Esophagus (tissue), 2 donors: ENCODE data around the gene RAD18. TPM values are rescaled to one million over a fixed set of nuclear protein-coding genes. Genes with fewer than 3 reads are reported as not detected.

Experiments
- H3K27ac ChIP-seq, 2 donors: one replicate each; pipeline ENCODE4 v1.5.1; 2013; ENCODE audit warnings: low read depth in 2 of 2, mild to moderate bottlenecking in 2 of 2, inconsistent platforms in 1 of 2, low read length in 1 of 2, moderate library complexity in 1 of 2
- H3K27me3 ChIP-seq, 2 donors: one replicate each; pipeline ENCODE4 v1.6.1; 2013; ENCODE audit warnings: low read length in 2 of 2, control low read depth in 1 of 2, mild to moderate bottlenecking in 1 of 2; ENCODE audit not compliant: insufficient read depth in 2 of 2, control insufficient read depth in 1 of 2
- H3K36me3 ChIP-seq, 2 donors: one replicate each; pipeline ENCODE4 v1.6.1; 2013; ENCODE audit warnings: low read length in 1 of 2; ENCODE audit not compliant: control insufficient read depth in 2 of 2, insufficient read depth in 2 of 2
- H3K4me1 ChIP-seq, 2 donors: one replicate each; pipeline ENCODE4 v1.6.1; 2013; ENCODE audit warnings: low read length in 1 of 2; ENCODE audit not compliant: control insufficient read depth in 2 of 2, insufficient read depth in 2 of 2
- H3K4me3 ChIP-seq, 2 donors: one replicate each; pipeline ENCODE4 v1.5.1; 2013; ENCODE audit warnings: low read length in 2 of 2, mild to moderate bottlenecking in 2 of 2, low read depth in 1 of 2, moderate library complexity in 1 of 2
- H3K9me3 ChIP-seq, 2 donors: one replicate each; pipeline ENCODE4 v1.6.1; 2013; ENCODE audit warnings: mild to moderate bottlenecking in 2 of 2, low read depth in 1 of 2, low read length in 1 of 2, moderate library complexity in 1 of 2; ENCODE audit not compliant: control insufficient read depth in 2 of 2, insufficient read depth in 1 of 2
- WGBS, 2 donors: extraction: QIAGEN DNeasy Blood & Tissue Kit; methylation state at CpG; one replicate each; pipeline ENCODE4 v1.1.7; 2013; 5-methylcytosine and 5-hydroxymethylcytosine counted together
- polyA plus RNA-seq, 2 donors: library from polyadenylated mRNA; stranded (reverse); fragments of 200-250 nt; gene quantifications; one replicate each; pipeline ENCODE4 v1.2.3, GENCODE V29; 2013
- donor health status: healthy with polysubstance abuse.
- donor health status: Bipolar disorder and iron deficiency.

The RAD18 gene
- polyA plus RNA-seq, 2 donors = 2.4 to 2.5 TPM

- Histone ChIP-seq H3K36me3 (no peaks in the 10 kb centered on the region), H3K27ac (no peak overlapping the region), H3K4me1 (no peaks in the 10 kb centered on the region), H3K4me3 (no peak overlapping the region), H3K9me3 (no peaks in the 10 kb centered on the region), H3K27me3 (no peaks in the 10 kb centered on the region)
- 49 to 70% methylated on average over 4 of the region's 4 CpGs for WGBS, 2 donors
Observed at GRCh38 chr3:8969241-8969640, 6.0 kb upstream of the RAD18 start.

GRCh38 chr3:8968375-8968882 lies 5.2 kb upstream of the RAD18 start:
- Histone ChIP-seq H3K9me3 (no peaks in the 10 kb centered on the region), H3K27me3 (no peaks in the 10 kb centered on the region), H3K27ac (no peak overlapping the region), H3K4me3 (no peak overlapping the region), H3K36me3 (no peaks in the 10 kb centered on the region), H3K4me1 (no peaks in the 10 kb centered on the region)
- 68 to 85% methylated on average over 5 of the region's 5 CpGs for WGBS, 2 donors

GRCh38 chr3:8967553-8967952 lies 4.3 kb upstream of the RAD18 start:
- 88 to 89% methylated on average over 5 of the region's 5 CpGs for WGBS, 2 donors
- no peaks in the 10 kb centered on the region for H3K4me1 ChIP-seq
- H3K4me3 ChIP-seq = no peak overlapping the region
- H3K27me3 ChIP-seq = no peaks in the 10 kb centered on the region
- no peaks in the 10 kb centered on the region for H3K36me3 ChIP-seq
- no peak overlapping the region for H3K27ac ChIP-seq
- H3K9me3 ChIP-seq = no peaks in the 10 kb centered on the region

- Histone ChIP-seq H3K36me3 (no peaks in the 10 kb centered on the region), H3K9me3 (no peaks in the 10 kb centered on the region), H3K4me1 (no peaks in the 10 kb centered on the region), H3K27ac (no peak overlapping the region), H3K27me3 (no peaks in the 10 kb centered on the region), H3K4me3 (no peak overlapping the region)
- WGBS, 2 donors = 63 to 86% methylated on average over 3 of the region's 3 CpGs
Observed at GRCh38 chr3:8966820-8967348, 3.6 kb upstream of the RAD18 start.

GRCh38 chr3:8966150-8966819 lies 3.0 kb upstream of the RAD18 start:
- 92% methylated on average over 2 of the region's 2 CpGs for WGBS, 2 donors
- no peaks in the 10 kb centered on the region for H3K4me1 ChIP-seq
- no peaks in the 10 kb centered on the region for H3K27me3 ChIP-seq
- H3K27ac ChIP-seq = no peak overlapping the region
- H3K36me3 ChIP-seq = no peaks in the 10 kb centered on the region
- no peak overlapping the region for H3K4me3 ChIP-seq
- H3K9me3 ChIP-seq = no peaks in the 10 kb centered on the region

- H3K27ac ChIP-seq = peak overlapping the region; percentile 44 to 63
- WGBS, 2 donors = 52% methylated on average over 11 of the region's 11 CpGs
- H3K4me1 ChIP-seq = no peaks in the 10 kb centered on the region
Observed at GRCh38 chr3:8964436-8965370, 1.4 kb upstream of the RAD18 start.

GRCh38 chr3:8962226-8962861 lies 928 bp downstream of the RAD18 start:
- H3K36me3 ChIP-seq = no peaks in the 10 kb centered on the region
- no peak overlapping the region for H3K27ac ChIP-seq
- H3K4me1 ChIP-seq = no peaks in the 10 kb centered on the region
- H3K27me3 ChIP-seq = no peaks in the 10 kb centered on the region
- H3K9me3 ChIP-seq = no peaks in the 10 kb centered on the region
- peak overlapping the region in 1 of 2 donors; percentile 73 for H3K4me3 ChIP-seq
- WGBS, 2 donors = 25 to 26% methylated on average over 6 of the region's 6 CpGs

More at GRCh38 chr3:8964436-8965370, 1.4 kb upstream of the RAD18 start:
- no peak overlapping the region for H3K4me3 ChIP-seq
- no peaks in the 10 kb centered on the region for H3K27me3 ChIP-seq
- no peaks in the 10 kb centered on the region for H3K9me3 ChIP-seq
- no peaks in the 10 kb centered on the region for H3K36me3 ChIP-seq

GRCh38 chr3:8959668-8960067 lies 3.6 kb downstream of the RAD18 start:
- Histone ChIP-seq H3K9me3 (no peaks in the 10 kb centered on the region), H3K27me3 (no peaks in the 10 kb centered on the region), H3K4me3 (no peak overlapping the region), H3K4me1 (no peaks in the 10 kb centered on the region), H3K27ac (no peak overlapping the region), H3K36me3 (no peaks in the 10 kb centered on the region)
- 84 to 88% methylated on average over 8 of the region's 8 CpGs for WGBS, 2 donors
